ENCODE results near the gene CCDC187. TPM values are rescaled to one million over a fixed set of nuclear protein-coding genes. Genes with fewer than 3 reads are reported as not detected.

Gene CCDC187
- total RNA-seq, 6 experiments from 2014 or later: 0.09 to 0.80 (median 0.62) TPM; not detected in 3

- intact Hi-C loops (cut with DNase I): loop anchor here in 1 of 2 donors (10.0 kb wide), 1 partner anchor 299 kb away; no protein-coding TSS in a partner anchor
- Histone ChIP-seq H3K27me3 (no peaks in the 10 kb centered on the region), H3K36me3 (no peaks in the 10 kb centered on the region), H3K4me1 (no peaks in the 10 kb centered on the region), H3K27ac (no peak overlapping the region), H3K9me3 (no peaks in the 10 kb centered on the region), H3K4me3 (no peak overlapping the region)
- no peak for ATAC-seq
- TF ChIP-seq CTCF (IDR thresholded peaks at IDR 0.05): no peak
- no peak for TF ChIP-seq POLR2A (IDR thresholded peaks at IDR 0.05)
- WGBS (ENCODE audit: insufficient coverage, low coverage, low lambda C conversion rate, missing lambda C conversion rate): no CpG with 5 or more reads among the region's 10 CpGs
- no peak for DNase-seq
These were observed 42.2 kb upstream of the CCDC187 start for GRCh38 chr9:136346157-136346481.

- H3K36me3 ChIP-seq: no peaks in the 10 kb centered on the region
- H3K27me3 ChIP-seq: no peaks in the 10 kb centered on the region
- H3K4me3 ChIP-seq: no peak overlapping the region
- WGBS (ENCODE audit: insufficient coverage, low coverage, low lambda C conversion rate, missing lambda C conversion rate): 40% methylated on average over 2 of the region's 43 CpGs
- ATAC-seq (peak; percentile 69 to 81 (median 74)), DNase-seq (peak; percentile 72 to 83 (median 76))
- no peaks in the 10 kb centered on the region for H3K4me1 ChIP-seq
- intact Hi-C loops (cut with DNase I): loop anchor here in 1 of 2 donors (10.0 kb wide), 1 partner anchor 299 kb away; no protein-coding TSS in a partner anchor
- no peak overlapping the region for H3K27ac ChIP-seq
- TF ChIP-seq CTCF (IDR thresholded peaks at IDR 0.05) (peak; percentile 51 to 64 (median 56)), POLR2A (IDR thresholded peaks at IDR 0.05) (no peak)
- no peaks in the 10 kb centered on the region for H3K9me3 ChIP-seq
These were observed 41.6 kb upstream of the CCDC187 start for GRCh38 chr9:136345281-136346156.

- ATAC-seq: no peak
- Histone ChIP-seq H3K27me3 (no peaks in the 10 kb centered on the region), H3K4me1 (no peaks in the 10 kb centered on the region), H3K4me3 (no peak overlapping the region), H3K27ac (no peak overlapping the region), H3K9me3 (no peaks in the 10 kb centered on the region), H3K36me3 (no peaks in the 10 kb centered on the region)
- DNase-seq: no peak
- 60% methylated on average over 3 of the region's 21 CpGs for WGBS (ENCODE audit: insufficient coverage, low coverage, low lambda C conversion rate, missing lambda C conversion rate)
- intact Hi-C loops (cut with DNase I): loop anchor here in 1 of 2 donors (10.0 kb wide), 1 partner anchor 300 kb away; no protein-coding TSS in a partner anchor
- no peak for TF ChIP-seq POLR2A (IDR thresholded peaks at IDR 0.05)
- TF ChIP-seq CTCF (IDR thresholded peaks at IDR 0.05): no peak
These were observed 40.8 kb upstream of the CCDC187 start for GRCh38 chr9:136344544-136345280.

GRCh38 chr9:136343884-136344269 is 40.0 kb upstream of the CCDC187 start:
- no peak for ATAC-seq
- no peaks in the 10 kb centered on the region for H3K4me1 ChIP-seq
- H3K4me3 ChIP-seq: no peak overlapping the region
- WGBS (ENCODE audit: insufficient coverage, low coverage, low lambda C conversion rate, missing lambda C conversion rate): 94% methylated on average over 17 of the region's 24 CpGs
- H3K9me3 ChIP-seq: no peaks in the 10 kb centered on the region
- no peak overlapping the region for H3K27ac ChIP-seq
- H3K27me3 ChIP-seq: no peaks in the 10 kb centered on the region
- DNase-seq: no peak
- TF ChIP-seq POLR2A (IDR thresholded peaks at IDR 0.05) (no peak), CTCF (IDR thresholded peaks at IDR 0.05) (no peak)
- intact Hi-C loops (cut with DNase I): loop anchor here in 1 of 2 donors (10.0 kb wide), 1 partner anchor 301 kb away; no protein-coding TSS in a partner anchor
- H3K36me3 ChIP-seq: no peaks in the 10 kb centered on the region

Data from right lobe of liver (tissue), 6 donors.